HUES64 (cell line): ENCODE results near the gene ABCA4.

Source experiments
- H3K27ac ChIP-seq: 2 replicates; pipeline ENCODE4 v1.7.0; 2013; ENCODE audit warnings: low read depth, low read length, inconsistent platforms
- H3K27me3 ChIP-seq: 2 replicates; pipeline ENCODE4 v1.6.1; 2013; ENCODE audit warnings: mild to moderate bottlenecking, low read length; ENCODE audit not compliant: insufficient read depth
- H3K36me3 ChIP-seq: 2 replicates; pipeline ENCODE4 v1.6.1; 2013; ENCODE audit warnings: mild to moderate bottlenecking, low read length; ENCODE audit not compliant: insufficient read depth
- H3K4me1 ChIP-seq: 2 replicates; pipeline ENCODE4 v1.6.1; 2013; ENCODE audit warnings: mild to moderate bottlenecking, low read length, moderate library complexity; ENCODE audit not compliant: insufficient read depth
- H3K4me3 ChIP-seq: 2 replicates; pipeline ENCODE4 v1.5.1; 2013; ENCODE audit warnings: mild to moderate bottlenecking, low read length, moderate library complexity
- H3K9ac ChIP-seq: 2 replicates; pipeline ENCODE4 v1.6.1; 2013; ENCODE audit warnings: mild to moderate bottlenecking, low read depth, low read length
- H3K9me3 ChIP-seq: 2 replicates; pipeline ENCODE4 v1.6.1; 2013; ENCODE audit warnings: low read depth, low read length; ENCODE audit not compliant: insufficient read depth
- WGBS: fragments of 150-250, 120-280 bp; methylation state at CpG from one replicate; pipeline ENCODE4 v1.1.7; 2013; ENCODE audit warnings: missing lambda C conversion rate; 5-methylcytosine and 5-hydroxymethylcytosine counted together

The ABCA4 gene

DNA sequence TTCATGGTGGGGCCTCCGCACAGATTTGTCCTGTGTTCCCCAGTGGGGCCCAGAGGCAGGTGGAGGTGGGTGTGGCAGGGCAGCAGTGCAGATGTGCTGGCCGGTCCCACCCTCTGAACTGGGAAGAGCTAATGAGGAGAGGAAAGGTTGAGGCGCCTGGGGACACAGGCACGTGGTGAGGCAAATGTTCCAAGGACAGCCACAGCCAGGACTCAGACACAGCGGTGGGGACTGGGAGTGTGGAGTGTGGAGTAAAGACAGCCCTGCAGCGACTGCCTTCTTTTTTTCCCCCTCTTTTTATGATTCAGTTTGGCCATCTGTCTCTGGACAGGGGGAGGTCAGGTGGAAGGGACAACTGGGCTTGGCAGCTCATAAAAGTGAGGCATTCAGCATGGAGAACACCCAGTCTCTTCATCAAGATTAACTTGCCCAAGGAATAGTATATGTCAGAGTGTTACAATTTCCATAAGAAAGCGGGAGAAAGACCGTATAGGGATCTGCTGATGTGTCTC is 107.5 kb downstream of the ABCA4 start:
- H3K9me3 ChIP-seq = no peaks in the 10 kb centered on the region
- H3K36me3 ChIP-seq = no peaks in the 10 kb centered on the region
- WGBS = 67% methylated on average over 7 of the region's 8 CpGs
- H3K27ac ChIP-seq = no peak overlapping the region
- peaks cover 7% of the 10 kb centered on the region; the same call in 1 of the 2 replicates for H3K27me3 ChIP-seq
- peaks cover 27% of the 10 kb centered on the region for H3K4me1 ChIP-seq
- H3K4me3 ChIP-seq = no peak overlapping the region
- H3K9ac ChIP-seq = no peak overlapping the region

DNA sequence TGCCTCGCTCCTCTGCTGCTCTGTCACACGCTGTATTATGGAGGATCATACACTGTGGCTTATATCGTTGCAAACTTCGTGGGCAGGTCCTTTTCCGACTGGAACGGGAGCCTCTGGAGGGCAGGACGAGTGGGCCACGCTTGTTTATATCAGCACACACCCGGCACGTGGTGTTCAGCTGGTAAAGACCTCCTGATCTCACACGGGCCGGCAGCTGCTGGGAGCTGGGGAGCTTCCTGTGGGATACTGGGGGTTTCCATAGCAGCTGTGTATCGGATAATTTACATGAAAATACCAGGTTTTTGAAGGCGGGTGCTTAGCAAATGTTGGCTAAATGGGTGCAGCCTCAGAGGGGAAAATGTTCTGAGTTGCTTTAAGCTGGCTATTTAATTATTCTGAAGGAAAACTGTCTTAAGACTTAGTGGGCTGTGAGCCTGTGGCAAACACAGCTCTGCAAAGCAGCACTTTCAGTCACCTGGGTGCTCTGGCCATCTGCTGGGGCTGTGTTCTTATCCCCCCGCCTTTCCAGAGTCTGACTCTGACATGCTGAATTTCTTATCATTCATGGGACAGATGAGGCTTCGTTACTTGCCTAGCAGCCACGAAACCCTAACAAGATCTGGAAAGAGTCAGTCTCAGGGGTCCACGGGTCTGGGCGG is 108.1 kb downstream of the ABCA4 start:
- WGBS = 36% methylated on average over 19 of the region's 19 CpGs
- no peak overlapping the region for H3K4me3 ChIP-seq
- peaks cover 7% of the 10 kb centered on the region; the same call in 1 of the 2 replicates for H3K27me3 ChIP-seq
- H3K9ac ChIP-seq = no peak overlapping the region
- no peaks in the 10 kb centered on the region for H3K36me3 ChIP-seq
- H3K27ac ChIP-seq = no peak overlapping the region
- H3K4me1 ChIP-seq = peaks cover 27% of the 10 kb centered on the region
- H3K9me3 ChIP-seq = no peaks in the 10 kb centered on the region

DNA sequence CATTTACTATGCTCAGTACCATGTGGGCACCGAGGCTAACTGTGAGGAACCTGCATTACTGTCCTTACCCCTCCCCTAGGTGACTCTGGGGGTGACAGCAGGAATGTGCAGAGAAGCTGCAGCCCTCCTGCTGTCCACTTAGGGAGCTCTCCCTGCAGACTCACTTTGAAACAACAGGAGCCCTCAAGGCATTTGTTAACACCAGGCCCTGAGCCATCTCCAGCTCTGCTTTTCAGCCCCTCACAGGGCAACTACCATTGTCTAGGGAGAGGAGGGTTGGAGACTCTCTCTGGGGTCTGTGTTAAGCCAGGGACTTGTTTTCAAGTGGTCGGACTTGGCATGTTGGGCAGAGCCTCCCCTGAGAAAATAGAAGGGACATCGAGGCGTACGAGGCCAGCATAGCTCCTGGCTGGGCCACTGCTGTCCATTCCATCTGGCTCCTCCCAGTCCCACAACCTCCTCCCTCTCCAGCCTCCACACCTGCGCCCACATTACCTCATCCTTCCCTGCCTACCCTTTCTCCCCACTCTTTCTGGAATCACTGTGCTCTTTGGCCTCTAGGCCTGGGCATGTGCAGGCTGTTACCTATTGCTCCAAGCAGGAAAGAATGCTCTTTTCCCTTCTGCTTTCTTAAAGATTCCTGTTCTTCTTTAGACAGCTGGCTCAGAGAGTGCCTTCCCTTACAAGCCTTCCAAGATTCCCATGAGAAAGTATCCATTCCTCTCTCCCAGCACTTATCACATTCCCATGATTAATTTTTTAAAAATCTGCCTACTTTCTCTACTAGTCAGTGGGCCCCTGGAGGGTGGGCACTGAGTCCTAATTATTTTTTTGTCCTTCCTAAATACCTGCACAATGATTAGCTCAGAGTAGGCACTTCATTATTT is 109.0 kb downstream of the ABCA4 start:
- Histone ChIP-seq H3K4me1 (peaks cover 27% of the 10 kb centered on the region), H3K4me3 (no peak overlapping the region), H3K27me3 (peaks cover 7% of the 10 kb centered on the region; the same call in 1 of the 2 replicates), H3K9me3 (no peaks in the 10 kb centered on the region), H3K36me3 (no peaks in the 10 kb centered on the region), H3K9ac (no peak overlapping the region), H3K27ac (no peak overlapping the region)
- 92% methylated on average over 6 of the region's 6 CpGs for WGBS

DNA sequence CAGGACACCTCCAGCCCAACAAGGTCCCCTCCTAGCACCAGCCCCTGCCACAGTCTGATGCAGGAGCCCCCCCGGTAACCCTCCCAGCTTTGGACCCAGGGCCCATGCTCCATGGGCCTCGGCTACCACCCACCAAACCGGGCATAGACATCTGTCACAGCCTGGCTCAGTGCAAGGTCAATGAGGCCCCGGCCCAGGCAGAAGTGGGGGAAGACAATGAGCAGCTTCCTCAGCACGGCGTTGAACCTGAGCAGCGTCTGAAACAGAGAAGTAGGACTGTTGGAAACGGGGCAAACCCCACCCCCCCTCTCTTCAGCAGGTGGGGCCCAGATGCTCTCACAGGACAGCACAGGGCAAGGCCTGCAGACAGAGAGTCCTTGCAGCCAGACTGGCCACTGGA is 109.8 kb downstream of the ABCA4 start:
- Histone ChIP-seq H3K9me3 (no peaks in the 10 kb centered on the region), H3K27me3 (peaks cover 7% of the 10 kb centered on the region; the same call in 1 of the 2 replicates), H3K36me3 (no peaks in the 10 kb centered on the region), H3K4me3 (no peak overlapping the region), H3K9ac (no peak overlapping the region), H3K4me1 (peaks cover 27% of the 10 kb centered on the region), H3K27ac (no peak overlapping the region)
- WGBS = 94% methylated on average over 8 of the region's 8 CpGs

DNA sequence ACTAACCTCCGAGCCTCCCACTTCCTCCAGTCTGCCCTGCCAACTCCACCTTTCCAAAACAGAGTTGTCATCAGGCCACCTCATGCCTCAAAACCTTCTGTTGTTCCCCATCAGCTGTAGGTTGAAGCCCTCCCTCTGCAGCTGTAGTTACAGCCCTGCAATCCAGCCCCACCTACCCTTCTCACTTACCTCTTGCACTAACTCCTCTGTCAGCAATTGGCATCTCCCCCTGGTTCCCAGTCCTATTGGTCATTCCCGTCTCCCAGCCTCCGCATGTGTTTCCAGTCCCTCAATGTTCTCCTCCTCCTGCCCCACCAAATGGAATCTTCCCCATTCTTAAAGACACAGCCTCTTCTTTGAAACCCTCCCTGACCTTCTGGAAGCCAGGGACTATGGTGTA is 111.6 kb downstream of the ABCA4 start:
- Histone ChIP-seq H3K36me3 (no peaks in the 10 kb centered on the region), H3K27me3 (peaks cover 7% of the 10 kb centered on the region; the same call in 1 of the 2 replicates), H3K4me3 (no peak overlapping the region), H3K9me3 (no peaks in the 10 kb centered on the region), H3K27ac (no peak overlapping the region), H3K9ac (no peak overlapping the region), H3K4me1 (peaks cover 27% of the 10 kb centered on the region)
- WGBS = 84% methylated on average over 3 of the region's 3 CpGs

DNA sequence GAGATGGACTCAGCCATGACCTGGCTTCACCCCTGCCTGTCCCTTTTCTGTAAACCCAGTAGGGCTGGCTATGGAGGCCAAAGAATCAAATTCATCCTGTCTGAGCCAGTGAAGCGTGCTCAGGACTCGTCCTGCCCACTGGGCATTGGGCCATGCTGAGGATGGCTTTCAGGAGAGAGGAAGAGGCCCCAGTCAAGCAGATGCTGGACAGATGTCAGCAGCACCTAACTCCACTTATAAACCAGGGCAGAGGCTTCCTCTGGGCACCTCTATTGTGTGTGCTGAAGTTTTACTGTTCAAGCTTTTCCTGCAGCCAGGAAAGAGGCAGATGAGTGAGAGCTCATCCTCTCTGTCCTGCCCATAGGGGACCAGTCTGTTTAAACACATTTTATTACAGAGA is 114.3 kb downstream of the ABCA4 start:
- WGBS = 97% methylated on average over 2 of the region's 2 CpGs

DNA sequence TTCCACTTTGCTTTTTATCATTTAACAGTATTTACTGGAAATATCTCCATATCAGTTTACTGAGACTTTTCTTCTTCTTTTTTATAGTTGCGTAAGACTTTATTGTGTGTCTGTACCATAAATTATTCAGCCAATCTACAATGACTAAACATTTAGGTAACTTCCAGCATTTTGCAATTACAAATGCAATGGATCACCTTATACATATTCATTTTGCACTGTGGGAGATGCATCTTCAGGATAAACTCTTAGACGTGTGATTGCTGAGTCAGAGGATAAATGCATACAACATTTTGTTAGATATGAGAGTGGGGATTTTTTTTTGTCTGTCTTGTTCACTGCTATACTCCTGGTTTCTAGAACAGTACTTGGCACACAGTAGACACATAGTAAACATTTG is 116.0 kb downstream of the ABCA4 start:
- Histone ChIP-seq H3K36me3 (no peaks in the 10 kb centered on the region), H3K9ac (no peak overlapping the region), H3K9me3 (no peaks in the 10 kb centered on the region), H3K27ac (no peak overlapping the region), H3K4me3 (no peak overlapping the region), H3K4me1 (no peaks in the 10 kb centered on the region), H3K27me3 (0 out of 2 replicates have a peak, but pooled peaks cover 4% of the 10 kb centered on the region)
- WGBS = 100% methylated on average over 1 of the region's 2 CpGs

More for the DNA sequence above, 114.3 kb downstream of the ABCA4 start:
- H3K9me3 ChIP-seq = no peaks in the 10 kb centered on the region
- 0 out of 2 replicates have a peak, but pooled peaks cover 4% of the 10 kb centered on the region for H3K27me3 ChIP-seq
- H3K9ac ChIP-seq = no peak overlapping the region
- H3K36me3 ChIP-seq = no peaks in the 10 kb centered on the region
- H3K4me1 ChIP-seq = peaks cover 3% of the 10 kb centered on the region; the same call in 1 of the 2 replicates
- H3K27ac ChIP-seq = no peak overlapping the region
- no peak overlapping the region for H3K4me3 ChIP-seq

DNA sequence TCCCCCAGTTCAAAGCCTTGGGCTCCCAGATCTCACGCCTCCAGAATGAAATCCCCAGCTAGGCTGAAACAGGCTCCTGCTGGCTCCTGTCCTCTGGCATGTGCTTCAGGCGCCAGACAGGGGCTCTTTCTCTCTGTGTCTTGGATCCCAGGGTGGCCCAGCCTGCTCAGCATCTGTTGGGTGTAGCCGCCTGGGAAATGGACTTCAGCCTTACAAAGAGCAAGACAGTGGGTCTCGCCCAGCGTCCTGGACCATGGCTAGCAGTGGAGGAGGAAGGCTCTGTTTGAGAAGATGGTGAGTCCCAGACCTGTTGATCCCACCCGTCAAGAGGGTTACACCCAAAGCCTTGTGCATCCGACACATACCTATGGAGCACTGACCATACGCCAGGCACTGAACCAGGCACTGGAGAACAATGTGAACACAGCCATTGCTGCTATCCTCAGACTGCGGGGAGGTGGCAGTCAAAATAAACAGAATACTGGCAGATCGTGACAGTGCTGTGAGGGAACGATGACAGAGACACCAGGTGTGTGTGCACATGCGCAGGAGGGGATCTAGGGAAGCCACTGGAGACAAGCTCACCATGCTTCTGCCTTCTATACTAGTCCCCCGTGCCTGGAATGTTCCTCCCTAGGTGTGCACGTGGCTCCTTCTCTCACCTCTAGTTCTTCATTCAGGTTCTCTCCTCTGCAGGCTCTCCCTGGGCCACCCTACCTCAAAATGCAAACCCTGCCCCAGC is 118.7 kb downstream of the ABCA4 start:
- H3K27ac ChIP-seq = no peak overlapping the region

DNA sequence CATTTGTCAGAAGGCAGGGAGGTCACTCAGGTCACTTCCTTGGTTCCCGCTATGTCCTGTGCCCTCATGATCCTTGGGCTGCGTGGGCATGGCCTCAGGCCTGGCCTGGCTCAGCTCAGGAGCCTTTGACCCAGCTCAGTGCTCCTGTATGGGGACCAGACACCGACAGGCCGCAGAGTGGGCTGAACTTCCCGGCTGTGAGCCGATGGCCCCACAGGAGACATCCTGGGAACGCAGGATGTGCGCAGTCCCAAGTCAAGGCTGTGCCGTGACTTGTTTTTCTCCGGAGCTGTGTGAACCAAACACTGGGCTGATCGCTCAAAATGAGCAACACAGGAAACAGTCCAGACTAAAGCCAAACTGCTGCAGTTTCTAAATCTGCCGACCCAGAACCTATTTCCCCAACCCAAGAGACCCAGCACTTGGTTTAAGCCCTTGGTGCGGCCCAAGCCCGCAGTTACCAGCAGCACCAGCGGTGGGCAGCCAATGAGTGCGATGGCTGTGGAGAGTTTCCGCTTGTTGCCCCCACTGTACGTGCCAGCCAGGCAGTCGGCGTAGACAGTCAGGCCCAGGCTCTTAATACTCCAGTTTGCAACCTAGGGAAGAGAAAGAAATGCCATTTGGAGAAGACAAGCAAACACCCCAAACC is 119.4 kb downstream of the ABCA4 start:
- H3K9me3 ChIP-seq = no peaks in the 10 kb centered on the region
- no peak overlapping the region for H3K9ac ChIP-seq
- H3K27ac ChIP-seq = no peak overlapping the region
- no peaks in the 10 kb centered on the region for H3K36me3 ChIP-seq
- WGBS = 95% methylated on average over 20 of the region's 20 CpGs
- H3K27me3 ChIP-seq = no peaks in the 10 kb centered on the region
- no peaks in the 10 kb centered on the region for H3K4me1 ChIP-seq
- H3K4me3 ChIP-seq = no peak overlapping the region

More for the DNA sequence above, 118.7 kb downstream of the ABCA4 start:
- Histone ChIP-seq H3K9me3 (no peaks in the 10 kb centered on the region), H3K9ac (no peak overlapping the region), H3K27me3 (no peaks in the 10 kb centered on the region), H3K4me1 (no peaks in the 10 kb centered on the region), H3K4me3 (no peak overlapping the region), H3K36me3 (no peaks in the 10 kb centered on the region)
- WGBS = 90% methylated on average over 14 of the region's 14 CpGs

DNA sequence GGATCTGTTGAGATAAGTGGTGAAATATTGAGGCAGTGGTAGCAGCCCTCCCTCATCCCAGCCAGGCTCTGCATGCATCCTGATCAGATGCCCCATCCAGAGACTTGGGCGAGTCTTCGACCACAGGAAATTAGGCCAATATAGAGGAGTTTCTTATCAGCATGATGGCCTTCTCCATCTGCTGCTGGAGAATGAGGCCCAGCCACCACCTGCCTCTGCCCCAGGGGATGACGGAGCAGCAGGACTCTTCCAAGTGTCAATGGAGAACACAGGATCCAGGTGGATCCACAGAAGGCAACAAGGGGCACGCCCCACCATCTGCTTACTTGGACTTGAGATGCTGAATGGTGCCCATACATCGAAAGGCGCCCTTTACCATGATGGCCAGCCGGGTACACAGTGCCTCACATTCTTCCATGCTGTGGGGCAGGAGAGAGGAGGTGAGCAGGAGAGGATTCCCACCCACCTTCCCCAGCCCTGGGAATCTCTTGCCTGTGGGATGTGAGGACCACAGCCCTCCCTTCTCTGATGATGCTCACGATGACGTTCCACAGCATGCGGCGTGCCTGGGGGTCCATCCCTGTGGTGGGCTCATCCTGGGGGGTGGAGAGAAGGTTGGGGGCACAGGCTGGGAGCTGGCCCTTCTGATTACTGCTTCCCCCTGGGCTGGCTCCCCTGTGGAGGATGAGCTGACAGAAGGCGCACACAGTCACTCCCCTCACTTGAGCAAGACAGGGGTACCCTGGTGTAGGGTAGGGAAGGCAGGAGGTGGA is 120.3 kb downstream of the ABCA4 start:
- Histone ChIP-seq H3K27ac (no peak overlapping the region), H3K27me3 (no peaks in the 10 kb centered on the region), H3K9ac (no peak overlapping the region), H3K9me3 (no peaks in the 10 kb centered on the region), H3K4me1 (no peaks in the 10 kb centered on the region), H3K36me3 (no peaks in the 10 kb centered on the region), H3K4me3 (no peak overlapping the region)
- 94% methylated on average over 12 of the region's 12 CpGs for WGBS
